ENCODE data around the gene ANKRD27.
A peak's percentile ranks its signal among the peaks of the same experiment; 100 is the strongest.
"Not testable (repeated sequence)": the region's sequence is repeated elsewhere in the genome, so short reads cannot be mapped to it uniquely, and the experiment has no call there.

The ANKRD27 gene

GRCh38 chr19:32599736-32600157 is 75.2 kb downstream of the ANKRD27 start:
- peak; percentile 23 for DNase-seq (ENCODE audit: low read depth)

- DNase-seq (ENCODE audit: low read depth): no peak
Measured at GRCh38 chr19:32599258-32599657, 75.7 kb downstream of the ANKRD27 start.

- no peak for DNase-seq (ENCODE audit: low read depth)
Measured at GRCh38 chr19:32598022-32598421, 77.0 kb downstream of the ANKRD27 start.

- no peak for DNase-seq (ENCODE audit: low read depth)
Measured at GRCh38 chr19:32595491-32595890, 79.5 kb downstream of the ANKRD27 start.

GRCh38 chr19:32594021-32594420 is 81.0 kb downstream of the ANKRD27 start:
- DNase-seq (ENCODE audit: low read depth): no peak

- DNase-seq (ENCODE audit: low read depth): not testable (repeated sequence)
Measured at GRCh38 chr19:32587747-32588504, 87.1 kb downstream of the ANKRD27 start.

GRCh38 chr19:32581705-32582179 is 93.2 kb downstream of the ANKRD27 start:
- DNase-seq (ENCODE audit: low read depth): no peak

- peak; percentile 97 for DNase-seq (ENCODE audit: low read depth)
Measured at GRCh38 chr19:32580901-32581704, 93.9 kb downstream of the ANKRD27 start, which contains the start of gene PDCD5. Gene PDCD5, plus strand, starts transcription at chr19:32581190. Its CDS starts 72 bp downstream, at chr19:32581262.

- no peak for DNase-seq (ENCODE audit: low read depth)
Measured at GRCh38 chr19:32580353-32580900, 94.6 kb downstream of the ANKRD27 start.

GRCh38 chr19:32576790-32577189 is 98.2 kb downstream of the ANKRD27 start:
- no peak for DNase-seq (ENCODE audit: low read depth)

GRCh38 chr19:32573492-32573794 is 101.5 kb downstream of the ANKRD27 start:
- DNase-seq (ENCODE audit: low read depth): no peak

GRCh38 chr19:32572700-32573491 is 102.1 kb downstream of the ANKRD27 start:
- not testable (repeated sequence) for DNase-seq (ENCODE audit: low read depth)

GRCh38 chr19:32571471-32572075 is 103.4 kb downstream of the ANKRD27 start:
- not testable (repeated sequence) for DNase-seq (ENCODE audit: low read depth)

GRCh38 chr19:32570081-32570785 is 104.7 kb downstream of the ANKRD27 start:
- DNase-seq (ENCODE audit: low read depth): peak; percentile 6

- DNase-seq (ENCODE audit: low read depth): no peak
Measured at GRCh38 chr19:32567486-32567885, 107.5 kb downstream of the ANKRD27 start.

GRCh38 chr19:32566246-32566830 is 108.6 kb downstream of the ANKRD27 start:
- DNase-seq (ENCODE audit: low read depth): no peak

GRCh38 chr19:32563761-32564160 is 111.2 kb downstream of the ANKRD27 start:
- DNase-seq (ENCODE audit: low read depth): no peak

- DNase-seq (ENCODE audit: low read depth): no peak
Measured at GRCh38 chr19:32558607-32559228, 116.3 kb downstream of the ANKRD27 start.

GRCh38 chr19:32555786-32556185 is 119.2 kb downstream of the ANKRD27 start:
- DNase-seq (ENCODE audit: low read depth): no peak

GRCh38 chr19:32550666-32551065 is 124.3 kb downstream of the ANKRD27 start:
- no peak for DNase-seq (ENCODE audit: low read depth)

Data from activated T-cell treated with anti-CD3 and anti-CD28 coated beads for 24 hours (primary cell).